SHP77 (cell line): ENCODE data around the gene ANXA9.

ENCODE experiments used
- DNase-seq, 2 experiments: peaks; one replicate each; lab custom pipeline; 2025; lab: John Stamatoyannopoulos, UW

Gene ANXA9

GRCh38 chr1:150981805-150982712, at the start of gene ANXA9:
ANXA9 (plus strand) TSS chr1:150982292; CDS start chr1:150983106, 814 bp downstream.
- DNase-seq, result peak; percentile 46 to 53

- no peak for DNase-seq
Observed at GRCh38 chr1:150944856-150945255, 37.2 kb upstream of the ANXA9 start.

- no peak for DNase-seq
Observed at GRCh38 chr1:150954708-150955107, 27.4 kb upstream of the ANXA9 start.

GRCh38 chr1:150955280-150955679, 26.8 kb upstream of the ANXA9 start:
- no peak for DNase-seq

- no peak for DNase-seq
Observed at GRCh38 chr1:150957666-150958065, 24.4 kb upstream of the ANXA9 start.

- no peak for DNase-seq
Observed at GRCh38 chr1:150960646-150961045, 21.4 kb upstream of the ANXA9 start.

- DNase-seq, result no peak
Observed at GRCh38 chr1:150961756-150962155, 20.3 kb upstream of the ANXA9 start.

GRCh38 chr1:150963321-150964163, 18.6 kb upstream of the ANXA9 start:
- DNase-seq, result no peak

- DNase-seq, result no peak
Observed at GRCh38 chr1:150964164-150964489, 18.0 kb upstream of the ANXA9 start.

GRCh38 chr1:150965605-150966004, 16.5 kb upstream of the ANXA9 start:
- DNase-seq, result no peak

GRCh38 chr1:150966011-150966410, 16.1 kb upstream of the ANXA9 start:
- DNase-seq, result no peak

GRCh38 chr1:150967936-150968335, 14.2 kb upstream of the ANXA9 start:
- no peak for DNase-seq

- DNase-seq, result no peak
Observed at GRCh38 chr1:150968491-150968890, 13.6 kb upstream of the ANXA9 start.

- DNase-seq, result no peak
Observed at GRCh38 chr1:150969626-150970025, 12.5 kb upstream of the ANXA9 start.

GRCh38 chr1:150970808-150971582, 11.1 kb upstream of the ANXA9 start:
- DNase-seq, result no peak

GRCh38 chr1:150971583-150972416, 10.3 kb upstream of the ANXA9 start:
- DNase-seq, result no peak

GRCh38 chr1:150972417-150972940, 9.6 kb upstream of the ANXA9 start:
- DNase-seq, result no peak

GRCh38 chr1:150973258-150973835, 8.7 kb upstream of the ANXA9 start:
- no peak for DNase-seq

- peak; percentile 25 to 38 for DNase-seq
Observed at GRCh38 chr1:150973836-150974579, 8.1 kb upstream of the ANXA9 start.
